Measurements from ENCODE around the gene SEMA5A. TPM values are rescaled to one million over a fixed set of nuclear protein-coding genes. Genes with fewer than 3 reads are reported as not detected.
A peak's percentile ranks its signal among the peaks of the same experiment; 100 is the strongest.

The SEMA5A gene
- total RNA-seq, 1 donor, result 57.0 TPM

- peak; percentile 20 for DNase-seq (ENCODE audit: low read depth)
- TF ChIP-seq, protein P1, sequence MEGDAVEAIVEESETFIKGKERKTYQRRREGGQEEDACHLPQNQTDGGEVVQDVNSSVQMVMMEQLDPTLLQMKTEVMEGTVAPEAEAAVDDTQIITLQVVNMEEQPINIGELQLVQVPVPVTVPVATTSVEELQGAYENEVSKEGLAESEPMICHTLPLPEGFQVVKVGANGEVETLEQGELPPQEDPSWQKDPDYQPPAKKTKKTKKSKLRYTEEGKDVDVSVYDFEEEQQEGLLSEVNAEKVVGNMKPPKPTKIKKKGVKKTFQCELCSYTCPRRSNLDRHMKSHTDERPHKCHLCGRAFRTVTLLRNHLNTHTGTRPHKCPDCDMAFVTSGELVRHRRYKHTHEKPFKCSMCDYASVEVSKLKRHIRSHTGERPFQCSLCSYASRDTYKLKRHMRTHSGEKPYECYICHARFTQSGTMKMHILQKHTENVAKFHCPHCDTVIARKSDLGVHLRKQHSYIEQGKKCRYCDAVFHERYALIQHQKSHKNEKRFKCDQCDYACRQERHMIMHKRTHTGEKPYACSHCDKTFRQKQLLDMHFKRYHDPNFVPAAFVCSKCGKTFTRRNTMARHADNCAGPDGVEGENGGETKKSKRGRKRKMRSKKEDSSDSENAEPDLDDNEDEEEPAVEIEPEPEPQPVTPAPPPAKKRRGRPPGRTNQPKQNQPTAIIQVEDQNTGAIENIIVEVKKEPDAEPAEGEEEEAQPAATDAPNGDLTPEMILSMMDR (IDR thresholded peaks at IDR 0.05; ENCODE audit: insufficient read depth, low read length), result peak; percentile 15
- H3K4me3 ChIP-seq (ENCODE audit: low read depth, low read length), result no peak overlapping the region
Measured at GRCh38 chr5:9498541-9499497, 47.1 kb downstream of the SEMA5A start.

DNA sequence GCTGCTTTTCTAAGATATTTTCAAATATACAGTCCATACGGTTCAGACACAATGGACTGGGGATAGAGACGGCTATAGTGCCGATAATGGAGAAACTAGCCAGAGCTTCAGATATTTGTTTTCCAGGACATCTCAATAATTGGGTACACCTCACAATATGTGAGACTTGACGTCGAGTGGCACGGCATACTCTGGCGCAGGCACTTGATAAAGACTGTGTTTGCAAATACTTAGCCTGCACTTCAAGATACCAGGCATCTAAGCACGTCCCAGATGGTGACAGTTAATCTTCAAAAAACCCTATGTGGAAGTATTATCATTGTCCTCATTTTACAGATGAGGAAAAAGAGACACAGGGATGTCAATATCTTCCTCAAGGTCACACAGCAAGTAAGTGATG is 48.5 kb downstream of the SEMA5A start:
- DNase-seq (ENCODE audit: low read depth), result no peak
- TF ChIP-seq, protein P1 (IDR thresholded peaks at IDR 0.05; ENCODE audit: insufficient read depth, low read length), result no peak
- H3K4me3 ChIP-seq (ENCODE audit: low read depth, low read length), result no peak overlapping the region

DNA sequence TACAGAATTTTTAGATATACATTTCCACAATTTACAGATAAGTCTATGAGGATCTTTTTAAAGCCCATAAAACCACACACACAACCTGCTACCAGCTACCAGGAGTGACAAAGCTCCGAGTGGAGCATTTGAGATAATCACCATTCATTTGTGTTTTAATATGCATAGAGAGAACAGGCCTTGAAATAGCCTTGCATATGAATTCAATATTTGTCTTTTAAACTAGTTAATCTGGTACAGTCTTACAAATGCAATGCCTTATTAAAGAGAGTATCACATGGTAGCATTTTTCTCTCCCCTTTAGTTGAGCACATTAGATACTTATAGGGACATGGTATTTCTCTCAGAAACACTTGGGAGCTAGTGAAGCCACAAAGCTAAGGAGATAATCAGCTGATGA is 49.1 kb downstream of the SEMA5A start:
- TF ChIP-seq, protein P1 (IDR thresholded peaks at IDR 0.05; ENCODE audit: insufficient read depth, low read length), result no peak
- no peak overlapping the region for H3K4me3 ChIP-seq (ENCODE audit: low read depth, low read length)
- no peak for DNase-seq (ENCODE audit: low read depth)

DNA sequence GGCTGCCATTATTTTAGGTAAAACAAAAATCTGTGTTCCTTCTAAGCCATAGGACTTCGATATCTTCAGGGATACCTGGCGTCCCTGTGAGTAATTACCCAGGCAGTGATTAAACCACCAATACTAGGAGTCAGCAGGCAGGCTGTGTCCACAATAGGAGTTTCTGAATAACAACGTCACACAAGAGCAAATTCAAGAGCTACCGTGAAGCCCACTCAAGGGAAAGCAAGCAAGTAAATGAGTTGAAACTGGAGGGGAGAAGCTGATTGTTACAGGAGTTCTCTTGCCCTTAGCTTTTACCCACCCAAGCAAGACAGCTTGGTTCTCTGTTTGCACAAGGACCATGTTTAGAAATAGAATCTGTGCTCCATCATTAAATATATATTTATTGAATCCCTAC is 50.8 kb downstream of the SEMA5A start:
- TF ChIP-seq, protein P1 (IDR thresholded peaks at IDR 0.05; ENCODE audit: insufficient read depth, low read length), result no peak
- H3K4me3 ChIP-seq (ENCODE audit: low read depth, low read length), result no peak overlapping the region
- DNase-seq (ENCODE audit: low read depth), result no peak

- TF ChIP-seq, protein P1 (IDR thresholded peaks at IDR 0.05; ENCODE audit: insufficient read depth, low read length), result no peak
- H3K4me3 ChIP-seq (ENCODE audit: low read depth, low read length), result no peak overlapping the region
- no peak for DNase-seq (ENCODE audit: low read depth)
Measured at GRCh38 chr5:9494301-9494700, 51.6 kb downstream of the SEMA5A start.

DNA sequence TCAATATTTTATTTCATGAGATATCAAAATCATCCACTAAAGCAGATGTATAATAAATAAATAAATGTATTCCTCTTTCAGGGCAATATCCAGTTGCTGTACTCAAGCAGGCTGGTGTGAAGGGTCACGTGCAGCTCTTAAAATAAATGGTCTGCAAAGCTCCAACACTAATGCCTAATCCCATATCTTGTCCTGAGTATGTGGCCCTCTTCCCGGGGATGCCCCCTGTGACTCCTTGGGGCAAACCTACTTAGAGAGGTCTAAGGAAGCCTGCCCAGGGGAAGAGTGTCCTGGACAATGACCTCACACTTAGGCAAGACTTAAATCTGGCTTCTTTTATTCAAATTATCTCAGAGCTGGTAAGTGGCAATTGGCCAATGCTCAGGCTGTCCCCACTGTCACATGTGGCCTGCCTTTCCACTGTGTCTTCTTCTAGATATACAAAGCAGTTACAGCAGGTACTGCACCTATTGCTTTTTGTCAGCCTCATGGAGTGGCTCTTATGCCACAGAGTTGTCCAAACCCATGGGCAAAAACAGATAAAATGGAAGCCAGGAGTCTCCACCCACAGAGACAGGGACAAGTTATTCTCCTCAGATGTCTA is 55.3 kb downstream of the SEMA5A start:
- DNase-seq (ENCODE audit: low read depth), result no peak
- TF ChIP-seq, protein P1 (IDR thresholded peaks at IDR 0.05; ENCODE audit: insufficient read depth, low read length), result no peak

More for the DNA sequence above, 55.3 kb downstream of the SEMA5A start:
- no peak overlapping the region for H3K4me3 ChIP-seq (ENCODE audit: low read depth, low read length)

Measured in fibroblast of the aortic adventitia (primary cell).